K562 (cell line): ENCODE results near the gene ZNF277. TPM values are rescaled to one million over a fixed set of nuclear protein-coding genes. Genes with fewer than 3 reads are reported as not detected.

Source experiments
- CBX2 ChIP-seq: fragments of 200-600 bp; sonication (generic); IDR thresholded peaks from one replicate; pipeline ENCODE4 v1.6.1; 2012; ENCODE audit warnings: mild to moderate bottlenecking, low read length, inconsistent platforms; ENCODE audit not compliant: insufficient read depth, poor library complexity, severe bottlenecking
- CSDE1 ChIP-seq, 2 experiments: fragments of 450-650 bp; IDR thresholded peaks; 2 replicates each; pipeline ENCODE4 v1.6.1; 2016; ENCODE audit warnings: mild to moderate bottlenecking in 1 of 2
- SMC3 ChIP-seq: conservative IDR thresholded peaks from 2 replicates; pipeline ENCODE4 v1.6.1; 2011; ENCODE audit warnings: low read depth, low read length, improper control_type of control experiment; ENCODE audit not compliant: insufficient read depth
- ZNF311 ChIP-seq: fragments of 250-450 bp; sonication (Bioruptor Pico); IDR thresholded peaks from 2 replicates; pipeline ENCODE4 v1.4.0; 2020; ENCODE audit warnings: mild to moderate bottlenecking, moderate library complexity
- ZNF41 ChIP-seq: fragments of 250-450 bp; sonication (Bioruptor Pico); conservative IDR thresholded peaks from 2 replicates; pipeline ENCODE4 v1.4.0; 2020; ENCODE audit warnings: mild to moderate bottlenecking
- ZNF445 ChIP-seq: fragments of 250-450 bp; sonication (Bioruptor Pico); IDR thresholded peaks from 2 replicates; pipeline ENCODE4 v1.4.0; 2020; ENCODE audit warnings: low read depth, mild to moderate bottlenecking, moderate library complexity
- polyA plus RNA-seq, 8 experiments: library from polyadenylated mRNA; depleted of rRNA in 4 of 8; stranded (reverse) in 5 of 8; unstranded in 3 of 8; fragments of >200 nt; fragmentation: Nextera tagmentation in 2 of 8; fragmentation: Illumina TruSeq in 1 of 8; extraction: Ambion mirVana in 2 of 8; extraction: Trizol in 1 of 8; gene quantifications; 2 replicates each; pipeline versions ENCODE4 v1.2.1 to v1.2.3, GENCODE V29; 2011 to 2014; ENCODE audit warnings: inconsistent platforms in 1 of 8, missing spikeins in 1 of 8
- total RNA-seq, 7 experiments: library from RNA; depleted of rRNA in 6 of 7; stranded (reverse); fragments of >200 nt in 6 of 7; fragmentation: Illumina TruSeq in 2 of 7; extraction: Trizol in 2 of 7; gene quantifications; 2 replicates each; pipeline versions ENCODE4 v1.2.1 to v1.2.3, GENCODE V29; 2011 to 2021; ENCODE audit warnings: low replicate concordance in 1 of 7
- TF ChIP-seq, protein P1 (sequence below), 2 experiments: fragments of 450-650 bp; IDR thresholded peaks; 2 replicates each; pipeline ENCODE4 v1.6.1; 2018; ENCODE audit warnings: mild to moderate bottlenecking in 2 of 2, low read depth in 1 of 2; ENCODE audit not compliant: partially characterized antibody in 2 of 2

The ZNF277 gene
- total and polyA plus RNA-seq, 9 of the 15 experiments (the other 6 are each of a cell fraction or from before 2014, with no cell fraction given), result 18.8 to 33.5 (median 27.7) TPM

DNA sequence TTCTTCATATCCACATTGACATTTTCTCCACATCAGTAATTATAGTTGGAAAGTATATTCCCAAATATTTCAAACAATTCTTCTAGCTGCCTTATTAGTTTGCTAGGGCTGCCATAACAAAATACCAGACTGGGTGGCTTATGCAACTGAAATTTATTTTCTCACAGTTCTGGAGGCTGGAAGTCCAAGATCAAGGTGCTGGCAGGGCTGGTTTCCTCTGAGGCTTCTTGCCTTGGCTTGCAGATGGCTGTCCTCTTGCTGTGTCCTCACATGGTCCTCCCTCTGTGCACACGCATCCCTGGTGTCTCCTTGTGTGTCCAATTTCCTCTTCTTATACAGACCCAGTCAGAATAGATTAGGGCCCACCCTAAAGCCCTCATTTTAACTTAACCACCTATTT lies 34.8 kb upstream of the ZNF277 start (continued):
- TF ChIP-seq ZNF311 (CRISPR knock-in tag) (no peak), CSDE1 (IDR thresholded peaks at IDR 0.05) (no peak), ZNF41 (CRISPR knock-in tag) (no peak), ZNF445 (CRISPR knock-in tag) (no peak), CBX2 (no peak), SMC3 (no peak)
- TF ChIP-seq, protein P1, sequence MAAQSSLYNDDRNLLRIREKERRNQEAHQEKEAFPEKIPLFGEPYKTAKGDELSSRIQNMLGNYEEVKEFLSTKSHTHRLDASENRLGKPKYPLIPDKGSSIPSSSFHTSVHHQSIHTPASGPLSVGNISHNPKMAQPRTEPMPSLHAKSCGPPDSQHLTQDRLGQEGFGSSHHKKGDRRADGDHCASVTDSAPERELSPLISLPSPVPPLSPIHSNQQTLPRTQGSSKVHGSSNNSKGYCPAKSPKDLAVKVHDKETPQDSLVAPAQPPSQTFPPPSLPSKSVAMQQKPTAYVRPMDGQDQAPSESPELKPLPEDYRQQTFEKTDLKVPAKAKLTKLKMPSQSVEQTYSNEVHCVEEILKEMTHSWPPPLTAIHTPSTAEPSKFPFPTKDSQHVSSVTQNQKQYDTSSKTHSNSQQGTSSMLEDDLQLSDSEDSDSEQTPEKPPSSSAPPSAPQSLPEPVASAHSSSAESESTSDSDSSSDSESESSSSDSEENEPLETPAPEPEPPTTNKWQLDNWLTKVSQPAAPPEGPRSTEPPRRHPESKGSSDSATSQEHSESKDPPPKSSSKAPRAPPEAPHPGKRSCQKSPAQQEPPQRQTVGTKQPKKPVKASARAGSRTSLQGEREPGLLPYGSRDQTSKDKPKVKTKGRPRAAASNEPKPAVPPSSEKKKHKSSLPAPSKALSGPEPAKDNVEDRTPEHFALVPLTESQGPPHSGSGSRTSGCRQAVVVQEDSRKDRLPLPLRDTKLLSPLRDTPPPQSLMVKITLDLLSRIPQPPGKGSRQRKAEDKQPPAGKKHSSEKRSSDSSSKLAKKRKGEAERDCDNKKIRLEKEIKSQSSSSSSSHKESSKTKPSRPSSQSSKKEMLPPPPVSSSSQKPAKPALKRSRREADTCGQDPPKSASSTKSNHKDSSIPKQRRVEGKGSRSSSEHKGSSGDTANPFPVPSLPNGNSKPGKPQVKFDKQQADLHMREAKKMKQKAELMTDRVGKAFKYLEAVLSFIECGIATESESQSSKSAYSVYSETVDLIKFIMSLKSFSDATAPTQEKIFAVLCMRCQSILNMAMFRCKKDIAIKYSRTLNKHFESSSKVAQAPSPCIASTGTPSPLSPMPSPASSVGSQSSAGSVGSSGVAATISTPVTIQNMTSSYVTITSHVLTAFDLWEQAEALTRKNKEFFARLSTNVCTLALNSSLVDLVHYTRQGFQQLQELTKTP (IDR thresholded peaks at IDR 0.05; ENCODE audit: low read depth in 1 of 2, partially characterized antibody in 2 of 2), result no peak
